ENCODE measurements around the gene AUTS2.

The AUTS2 gene

DNA sequence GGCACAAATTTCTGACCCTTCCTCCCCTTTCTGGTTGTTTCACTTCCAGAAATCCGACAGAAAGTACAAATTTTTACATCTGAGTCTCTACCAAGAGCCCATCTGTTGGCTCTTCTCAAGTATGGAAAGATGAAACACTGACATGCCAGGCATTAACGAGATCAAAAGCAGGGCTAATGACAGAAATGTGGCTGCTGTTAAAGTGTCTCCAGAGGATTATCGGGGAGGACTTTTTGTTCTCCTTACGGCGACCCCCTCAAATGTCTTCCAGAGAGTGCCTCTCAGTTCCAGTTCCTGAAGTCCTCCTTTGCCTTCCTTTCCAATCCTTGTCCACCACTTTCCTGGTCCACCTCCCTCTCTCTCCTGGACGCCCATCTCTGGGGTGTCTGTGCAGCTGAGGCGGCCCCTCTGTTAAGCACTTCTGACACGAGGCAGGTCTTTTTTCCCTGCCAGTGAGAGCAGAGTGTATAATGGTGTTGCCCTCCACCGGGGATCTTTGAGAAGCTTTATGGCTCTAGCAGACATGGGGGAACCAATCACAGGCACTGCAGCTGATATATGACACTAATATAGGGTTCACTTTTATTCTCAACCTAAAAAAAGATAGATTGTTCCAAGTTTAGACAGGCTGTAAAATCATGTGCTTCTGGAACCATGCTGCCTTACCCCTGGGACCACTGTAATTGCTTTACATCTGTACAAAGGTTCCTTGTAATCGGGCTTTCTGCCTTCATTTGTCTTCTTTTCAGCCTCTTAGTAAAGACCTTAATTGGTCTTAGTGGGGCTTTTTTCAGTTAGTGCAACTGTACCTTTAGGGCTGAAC, 757.1 kb downstream of the AUTS2 start:
- H3K36me3 ChIP-seq (ENCODE audit: insufficient read depth, low read length): no peaks in the 10 kb centered on the region
- H3K4me1 ChIP-seq (ENCODE audit: insufficient read depth, low read length, severe bottlenecking): no peaks in the 10 kb centered on the region
- H3K27me3 ChIP-seq (ENCODE audit: insufficient read depth, low read length): no peaks in the 10 kb centered on the region
- H3K9me3 ChIP-seq (ENCODE audit: low read length): no peaks in the 10 kb centered on the region
- H3K9me2 ChIP-seq (ENCODE audit: low read depth, low read length): no peaks in the 10 kb centered on the region
- H2AFZ ChIP-seq (ENCODE audit: low read length): no peak overlapping the region
- H3K27ac ChIP-seq (ENCODE audit: low read depth, low read length, poor library complexity, severe bottlenecking): no peak overlapping the region
- no peaks in the 10 kb centered on the region for H4K20me1 ChIP-seq (ENCODE audit: insufficient read depth, low read length)
- TF ChIP-seq, protein P1, sequence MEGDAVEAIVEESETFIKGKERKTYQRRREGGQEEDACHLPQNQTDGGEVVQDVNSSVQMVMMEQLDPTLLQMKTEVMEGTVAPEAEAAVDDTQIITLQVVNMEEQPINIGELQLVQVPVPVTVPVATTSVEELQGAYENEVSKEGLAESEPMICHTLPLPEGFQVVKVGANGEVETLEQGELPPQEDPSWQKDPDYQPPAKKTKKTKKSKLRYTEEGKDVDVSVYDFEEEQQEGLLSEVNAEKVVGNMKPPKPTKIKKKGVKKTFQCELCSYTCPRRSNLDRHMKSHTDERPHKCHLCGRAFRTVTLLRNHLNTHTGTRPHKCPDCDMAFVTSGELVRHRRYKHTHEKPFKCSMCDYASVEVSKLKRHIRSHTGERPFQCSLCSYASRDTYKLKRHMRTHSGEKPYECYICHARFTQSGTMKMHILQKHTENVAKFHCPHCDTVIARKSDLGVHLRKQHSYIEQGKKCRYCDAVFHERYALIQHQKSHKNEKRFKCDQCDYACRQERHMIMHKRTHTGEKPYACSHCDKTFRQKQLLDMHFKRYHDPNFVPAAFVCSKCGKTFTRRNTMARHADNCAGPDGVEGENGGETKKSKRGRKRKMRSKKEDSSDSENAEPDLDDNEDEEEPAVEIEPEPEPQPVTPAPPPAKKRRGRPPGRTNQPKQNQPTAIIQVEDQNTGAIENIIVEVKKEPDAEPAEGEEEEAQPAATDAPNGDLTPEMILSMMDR (IDR thresholded peaks at IDR 0.05; ENCODE audit: low read length): no peak
- TF ChIP-seq EZH2 (IDR thresholded peaks at IDR 0.05; ENCODE audit: borderline replicate concordance, low read length): no peak
- H3F3A ChIP-seq (ENCODE audit: insufficient read depth, low read length): no peaks in the 10 kb centered on the region
- no peak overlapping the region for H3K9ac ChIP-seq (ENCODE audit: low read length)
- no peak overlapping the region for H3K4me2 ChIP-seq (ENCODE audit: low read length)
- H3K4me3 ChIP-seq (ENCODE audit: low read depth, low read length, poor library complexity, severe bottlenecking): no peak overlapping the region
- no peaks in the 10 kb centered on the region for H3K79me2 ChIP-seq (ENCODE audit: insufficient read depth, low read length)

DNA sequence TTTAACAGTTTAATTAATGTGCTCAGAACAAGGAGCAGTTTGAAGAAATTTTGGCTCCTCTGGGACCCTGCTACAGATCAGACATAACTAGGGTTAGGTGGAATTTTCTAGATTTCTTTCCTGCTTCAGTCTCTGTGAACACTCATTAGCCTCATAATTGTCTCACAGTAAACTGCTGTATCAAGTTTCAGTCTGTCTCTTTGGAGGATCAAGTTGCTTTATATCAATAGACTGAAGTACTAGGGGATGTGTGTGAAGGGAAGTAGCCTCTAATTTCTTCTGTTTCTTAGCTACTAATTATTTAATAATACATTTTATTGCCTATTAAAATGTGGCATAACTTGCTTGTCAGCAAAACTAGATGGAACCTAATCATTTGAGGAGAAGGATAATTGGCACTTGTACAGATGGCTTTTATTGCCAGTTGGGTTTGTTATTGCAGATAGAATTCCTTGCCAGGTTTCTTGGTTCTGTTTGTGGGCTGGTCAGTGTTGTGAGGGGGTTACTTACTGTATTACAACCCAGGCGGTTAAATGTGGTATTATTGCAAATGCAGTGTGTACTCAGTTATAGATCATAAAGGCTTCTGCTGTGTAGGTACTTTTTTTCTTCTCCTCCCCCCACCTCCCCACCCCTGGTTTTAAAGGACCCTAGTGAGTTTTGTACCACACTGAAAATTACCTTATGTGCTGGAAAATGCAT, 758.0 kb downstream of the AUTS2 start:
- no peaks in the 10 kb centered on the region for H3K27me3 ChIP-seq (ENCODE audit: insufficient read depth, low read length)
- H2AFZ ChIP-seq (ENCODE audit: low read length): no peak overlapping the region
- no peaks in the 10 kb centered on the region for H3K9me2 ChIP-seq (ENCODE audit: low read depth, low read length)
- TF ChIP-seq, protein P1 (IDR thresholded peaks at IDR 0.05; ENCODE audit: low read length): no peak
- H4K20me1 ChIP-seq (ENCODE audit: insufficient read depth, low read length): no peaks in the 10 kb centered on the region
- H3K79me2 ChIP-seq (ENCODE audit: insufficient read depth, low read length): no peaks in the 10 kb centered on the region
- no peak overlapping the region for H3K9ac ChIP-seq (ENCODE audit: low read length)
- no peaks in the 10 kb centered on the region for H3K4me1 ChIP-seq (ENCODE audit: insufficient read depth, low read length, severe bottlenecking)
- no peaks in the 10 kb centered on the region for H3F3A ChIP-seq (ENCODE audit: insufficient read depth, low read length)
- H3K4me3 ChIP-seq (ENCODE audit: low read depth, low read length, poor library complexity, severe bottlenecking): no peak overlapping the region
- no peaks in the 10 kb centered on the region for H3K9me3 ChIP-seq (ENCODE audit: low read length)
- no peaks in the 10 kb centered on the region for H3K36me3 ChIP-seq (ENCODE audit: insufficient read depth, low read length)
- no peak overlapping the region for H3K27ac ChIP-seq (ENCODE audit: low read depth, low read length, poor library complexity, severe bottlenecking)
- H3K4me2 ChIP-seq (ENCODE audit: low read length): no peak overlapping the region

DNA sequence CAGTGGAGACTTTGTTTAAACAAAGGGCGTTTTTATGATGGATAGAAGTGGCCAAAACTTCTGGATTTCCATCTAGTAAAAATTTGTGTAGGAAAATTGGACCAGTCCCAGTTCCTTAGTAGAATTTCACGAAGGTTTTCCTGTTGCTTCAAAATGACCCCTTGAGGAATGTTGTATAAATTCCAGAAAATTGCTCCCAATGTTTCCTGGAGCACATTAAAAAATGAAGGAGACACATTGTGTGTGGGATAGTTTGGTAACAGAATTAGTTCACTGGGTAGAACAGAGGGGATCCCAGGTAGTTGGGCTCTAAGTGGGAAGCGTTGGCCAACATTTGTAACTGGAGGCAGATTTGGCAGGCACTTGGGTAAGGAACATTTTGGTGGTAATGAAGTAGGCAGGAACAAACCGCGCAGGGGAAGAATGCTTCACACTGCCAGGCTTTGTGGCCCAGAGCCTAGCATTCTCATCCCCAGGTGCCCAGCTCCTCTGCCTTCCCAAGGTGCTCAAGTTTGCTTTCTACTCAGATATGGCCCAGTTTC, 758.6 kb downstream of the AUTS2 start:
- no peaks in the 10 kb centered on the region for H3K27me3 ChIP-seq (ENCODE audit: insufficient read depth, low read length)
- H3K79me2 ChIP-seq (ENCODE audit: insufficient read depth, low read length): no peaks in the 10 kb centered on the region
- no peaks in the 10 kb centered on the region for H4K20me1 ChIP-seq (ENCODE audit: insufficient read depth, low read length)
- H3K4me3 ChIP-seq (ENCODE audit: low read depth, low read length, poor library complexity, severe bottlenecking): no peak overlapping the region
- H3K9ac ChIP-seq (ENCODE audit: low read length): no peak overlapping the region
- H3K4me2 ChIP-seq (ENCODE audit: low read length): no peak overlapping the region
- H3K36me3 ChIP-seq (ENCODE audit: insufficient read depth, low read length): no peaks in the 10 kb centered on the region
- H3K9me3 ChIP-seq (ENCODE audit: low read length): no peaks in the 10 kb centered on the region
- no peak for TF ChIP-seq EZH2 (IDR thresholded peaks at IDR 0.05; ENCODE audit: borderline replicate concordance, low read length)
- TF ChIP-seq, protein P1 (IDR thresholded peaks at IDR 0.05; ENCODE audit: low read length): no peak
- no peaks in the 10 kb centered on the region for H3K4me1 ChIP-seq (ENCODE audit: insufficient read depth, low read length, severe bottlenecking)
- no peaks in the 10 kb centered on the region for H3F3A ChIP-seq (ENCODE audit: insufficient read depth, low read length)
- no peaks in the 10 kb centered on the region for H3K9me2 ChIP-seq (ENCODE audit: low read depth, low read length)
- no peak overlapping the region for H3K27ac ChIP-seq (ENCODE audit: low read depth, low read length, poor library complexity, severe bottlenecking)
- no peak overlapping the region for H2AFZ ChIP-seq (ENCODE audit: low read length)

All from OCI-LY1 (cell line).